HCT116 (cell line): Measurements from ENCODE around the gene LYSMD3.

ENCODE experiments used
- EZH2phosphoT487 ChIP-seq: fragments of 200-600 bp; IDR thresholded peaks from 2 replicates; pipeline ENCODE4 v1.6.1; 2018; ENCODE audit warnings: antibody characterized with exemption, borderline replicate concordance
- FOSL1 ChIP-seq: IDR thresholded peaks from 2 replicates; pipeline ENCODE4 v1.6.1; 2012; ENCODE audit warnings: low read depth
- JUND ChIP-seq: IDR thresholded peaks from 2 replicates; pipeline ENCODE4 v1.6.1; 2012
- POLR2A ChIP-seq: IDR thresholded peaks from 2 replicates; pipeline ENCODE4 v1.7.0; 2011; ENCODE audit warnings: borderline replicate concordance; ENCODE audit not compliant: insufficient read depth, insufficient read length; ENCODE audit errors: extremely low read depth
- POLR2AphosphoS5 ChIP-seq: IDR thresholded peaks from 2 replicates; pipeline ENCODE4 v1.6.1; 2011; ENCODE audit warnings: mild to moderate bottlenecking, low read depth, low read length, moderate library complexity
- SIN3A ChIP-seq: IDR thresholded peaks from 2 replicates; pipeline ENCODE4 v1.6.1; 2012; ENCODE audit warnings: low read depth
- TF ChIP-seq, protein P1 (sequence below), 3 experiments: fragments of 200-600 bp in 1 of 3; sonication (generic) in 1 of 3; IDR thresholded peaks in 2 of 3; conservative IDR thresholded peaks in 1 of 3; 2 replicates each; pipeline ENCODE4 v1.5.1; 2012 to 2017; ENCODE audit warnings: low read depth in 2 of 3, low read length in 2 of 3, antibody characterized with exemption in 1 of 3, borderline replicate concordance in 1 of 3, control low read depth in 1 of 3, mild to moderate bottlenecking in 1 of 3, mixed read lengths in 1 of 3, mixed run types in 1 of 3, moderate library complexity in 1 of 3; ENCODE audit not compliant: insufficient read depth in 1 of 3

- TF ChIP-seq POLR2AphosphoS5 (no peak), JUND (no peak), SIN3A (no peak), POLR2A (no peak), EZH2phosphoT487 (no peak), FOSL1 (no peak)
- TF ChIP-seq, protein P1, sequence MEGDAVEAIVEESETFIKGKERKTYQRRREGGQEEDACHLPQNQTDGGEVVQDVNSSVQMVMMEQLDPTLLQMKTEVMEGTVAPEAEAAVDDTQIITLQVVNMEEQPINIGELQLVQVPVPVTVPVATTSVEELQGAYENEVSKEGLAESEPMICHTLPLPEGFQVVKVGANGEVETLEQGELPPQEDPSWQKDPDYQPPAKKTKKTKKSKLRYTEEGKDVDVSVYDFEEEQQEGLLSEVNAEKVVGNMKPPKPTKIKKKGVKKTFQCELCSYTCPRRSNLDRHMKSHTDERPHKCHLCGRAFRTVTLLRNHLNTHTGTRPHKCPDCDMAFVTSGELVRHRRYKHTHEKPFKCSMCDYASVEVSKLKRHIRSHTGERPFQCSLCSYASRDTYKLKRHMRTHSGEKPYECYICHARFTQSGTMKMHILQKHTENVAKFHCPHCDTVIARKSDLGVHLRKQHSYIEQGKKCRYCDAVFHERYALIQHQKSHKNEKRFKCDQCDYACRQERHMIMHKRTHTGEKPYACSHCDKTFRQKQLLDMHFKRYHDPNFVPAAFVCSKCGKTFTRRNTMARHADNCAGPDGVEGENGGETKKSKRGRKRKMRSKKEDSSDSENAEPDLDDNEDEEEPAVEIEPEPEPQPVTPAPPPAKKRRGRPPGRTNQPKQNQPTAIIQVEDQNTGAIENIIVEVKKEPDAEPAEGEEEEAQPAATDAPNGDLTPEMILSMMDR (IDR thresholded peaks at IDR 0.05 in 2 of 3, conservative IDR thresholded peaks at IDR 0.05 in 1 of 3; ENCODE audit: borderline replicate concordance in 1 of 3, insufficient read depth in 1 of 3, low read depth in 2 of 3, low read length in 2 of 3) = no peak
Measured at GRCh38 chr5:90557391-90557790, 28.0 kb upstream of the LYSMD3 start.
